NT2/D1 (cell line): Measurements from ENCODE around the gene AOAH.
A peak's percentile ranks its signal among the peaks of the same experiment; 100 is the strongest.
"Not testable (repeated sequence)": the region's sequence is repeated elsewhere in the genome, so short reads cannot be mapped to it uniquely, and the experiment has no call there.

Experiments
- DNase-seq: peaks from one replicate; pipeline ENCODE4 v3.0.0-alpha.2; 2011; ENCODE audit warnings: low read depth, low spot score
- H3K27me3 ChIP-seq: 2 replicates; pipeline ENCODE4 v1.6.0; 2011; ENCODE audit warnings: mild to moderate bottlenecking; ENCODE audit not compliant: insufficient read length, insufficient read depth
- H3K36me3 ChIP-seq: 2 replicates; pipeline ENCODE4 v1.6.1; 2011; ENCODE audit warnings: mild to moderate bottlenecking, low read length, mixed read lengths; ENCODE audit not compliant: insufficient read depth, insufficient read length
- H3K4me1 ChIP-seq: 2 replicates; pipeline ENCODE4 v1.5.1; 2011; ENCODE audit not compliant: insufficient read depth, insufficient read length
- H3K4me3 ChIP-seq: 2 replicates; pipeline ENCODE4 v1.5.1; 2011; ENCODE audit warnings: low read depth; ENCODE audit not compliant: insufficient read length
- H3K9ac ChIP-seq: 2 replicates; pipeline ENCODE4 v1.6.0; 2011; ENCODE audit warnings: low read depth; ENCODE audit not compliant: insufficient read length
- H3K9me3 ChIP-seq: 2 replicates; pipeline ENCODE4 v1.5.1; 2011; ENCODE audit warnings: mild to moderate bottlenecking, low read length; ENCODE audit not compliant: insufficient read depth
- SUZ12 ChIP-seq: IDR thresholded peaks from 2 replicates; pipeline ENCODE4 v1.6.1; 2011; ENCODE audit not compliant: insufficient read length, insufficient read depth; ENCODE audit errors: extremely low read depth
- YY1 ChIP-seq: IDR thresholded peaks from 2 replicates; pipeline ENCODE4 v1.6.1; 2011; ENCODE audit not compliant: insufficient read length, insufficient read depth
- ZNF274 ChIP-seq: IDR thresholded peaks from 2 replicates; pipeline ENCODE4 v1.6.1; 2011; ENCODE audit warnings: mild to moderate bottlenecking, low read depth, low read length

Gene AOAH

DNA sequence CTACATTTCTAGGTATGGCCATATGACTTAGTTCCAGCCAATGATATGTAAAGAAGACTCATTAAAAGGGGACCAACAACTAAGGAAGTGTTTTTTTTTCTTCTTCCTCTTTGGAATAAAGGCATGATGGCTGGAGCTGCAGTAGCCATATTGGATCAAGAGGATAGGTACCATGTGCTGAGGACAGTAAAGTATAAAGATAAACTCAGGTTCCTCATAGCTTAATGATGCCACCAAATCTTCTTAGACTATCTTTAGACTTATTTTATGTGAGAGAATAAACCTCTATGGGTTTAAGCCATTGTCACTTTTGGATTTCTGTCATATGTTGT lies 249.3 kb downstream of the AOAH start:
- no peak for DNase-seq
- no peaks in the 10 kb centered on the region for H3K36me3 ChIP-seq
- H3K4me3 ChIP-seq: no peak overlapping the region
- no peak overlapping the region for H3K9ac ChIP-seq
- no peaks in the 10 kb centered on the region for H3K27me3 ChIP-seq
- no peak for TF ChIP-seq SUZ12
- no peak for TF ChIP-seq YY1
- TF ChIP-seq ZNF274: no peak
- peaks cover 7% of the 10 kb centered on the region for H3K9me3 ChIP-seq
- H3K4me1 ChIP-seq: peaks cover 5% of the 10 kb centered on the region

- TF ChIP-seq ZNF274: no peak
- no peak for TF ChIP-seq YY1
- TF ChIP-seq SUZ12: no peak
- Histone ChIP-seq H3K4me1 (peaks cover 5% of the 10 kb centered on the region), H3K27me3 (no peaks in the 10 kb centered on the region), H3K9ac (no peak overlapping the region), H3K9me3 (peaks cover 7% of the 10 kb centered on the region), H3K36me3 (no peaks in the 10 kb centered on the region), H3K4me3 (no peak overlapping the region)
- no peak for DNase-seq
Measured at GRCh38 chr7:36474283-36475010, 249.8 kb downstream of the AOAH start.

GRCh38 chr7:36473454-36474282 lies 250.6 kb downstream of the AOAH start:
- DNase-seq: peak; percentile 70
- Histone ChIP-seq H3K9me3 (no peaks in the 10 kb centered on the region), H3K9ac (no peak overlapping the region), H3K36me3 (no peaks in the 10 kb centered on the region), H3K4me1 (peaks cover 5% of the 10 kb centered on the region), H3K27me3 (no peaks in the 10 kb centered on the region), H3K4me3 (no peak overlapping the region)
- TF ChIP-seq ZNF274 (no peak), YY1 (no peak), SUZ12 (no peak)

DNA sequence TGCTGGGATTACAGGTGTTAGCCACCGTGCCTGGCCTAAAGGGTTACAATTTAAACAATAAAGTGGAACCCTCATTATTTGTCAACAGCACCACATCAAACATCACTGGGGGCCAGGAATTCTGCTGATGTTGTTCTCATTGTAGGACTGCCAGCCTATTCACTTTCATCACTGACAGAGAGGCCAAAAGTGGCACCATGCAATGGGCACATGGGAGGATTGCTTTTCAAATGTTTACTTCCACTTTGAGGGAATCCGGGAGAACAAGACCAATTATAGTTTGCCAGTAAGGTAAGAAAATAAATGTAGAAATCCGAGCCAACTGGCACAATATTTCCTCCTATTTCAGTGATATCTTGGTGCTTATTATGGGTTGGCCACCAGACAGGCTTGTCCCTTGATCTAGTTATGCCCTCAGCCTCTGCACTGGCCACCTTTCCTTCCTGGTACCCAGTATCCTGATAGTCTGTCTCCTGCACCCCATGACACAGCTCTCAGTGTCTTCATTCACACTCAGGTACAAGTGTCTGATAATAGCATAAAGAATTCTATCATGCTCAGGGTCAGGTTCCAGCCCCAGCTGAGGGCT lies 252.1 kb downstream of the AOAH start:
- no peaks in the 10 kb centered on the region for H3K27me3 ChIP-seq
- H3K4me3 ChIP-seq: no peak overlapping the region
- H3K36me3 ChIP-seq: no peaks in the 10 kb centered on the region
- H3K4me1 ChIP-seq: peaks cover 5% of the 10 kb centered on the region
- no peak for DNase-seq
- no peak for TF ChIP-seq YY1
- TF ChIP-seq SUZ12: no peak
- no peak for TF ChIP-seq ZNF274
- no peaks in the 10 kb centered on the region; the same call in 1 of the 2 replicates for H3K9me3 ChIP-seq
- H3K9ac ChIP-seq: no peak overlapping the region

- Histone ChIP-seq H3K36me3 (no peaks in the 10 kb centered on the region), H3K27me3 (no peaks in the 10 kb centered on the region), H3K9ac (no peak overlapping the region), H3K4me3 (no peak overlapping the region), H3K9me3 (no peaks in the 10 kb centered on the region; the same call in 1 of the 2 replicates), H3K4me1 (peaks cover 5% of the 10 kb centered on the region)
- no peak for DNase-seq
- TF ChIP-seq YY1 (no peak), SUZ12 (no peak), ZNF274 (no peak)
Measured at GRCh38 chr7:36469236-36469635, 255.1 kb downstream of the AOAH start.

DNA sequence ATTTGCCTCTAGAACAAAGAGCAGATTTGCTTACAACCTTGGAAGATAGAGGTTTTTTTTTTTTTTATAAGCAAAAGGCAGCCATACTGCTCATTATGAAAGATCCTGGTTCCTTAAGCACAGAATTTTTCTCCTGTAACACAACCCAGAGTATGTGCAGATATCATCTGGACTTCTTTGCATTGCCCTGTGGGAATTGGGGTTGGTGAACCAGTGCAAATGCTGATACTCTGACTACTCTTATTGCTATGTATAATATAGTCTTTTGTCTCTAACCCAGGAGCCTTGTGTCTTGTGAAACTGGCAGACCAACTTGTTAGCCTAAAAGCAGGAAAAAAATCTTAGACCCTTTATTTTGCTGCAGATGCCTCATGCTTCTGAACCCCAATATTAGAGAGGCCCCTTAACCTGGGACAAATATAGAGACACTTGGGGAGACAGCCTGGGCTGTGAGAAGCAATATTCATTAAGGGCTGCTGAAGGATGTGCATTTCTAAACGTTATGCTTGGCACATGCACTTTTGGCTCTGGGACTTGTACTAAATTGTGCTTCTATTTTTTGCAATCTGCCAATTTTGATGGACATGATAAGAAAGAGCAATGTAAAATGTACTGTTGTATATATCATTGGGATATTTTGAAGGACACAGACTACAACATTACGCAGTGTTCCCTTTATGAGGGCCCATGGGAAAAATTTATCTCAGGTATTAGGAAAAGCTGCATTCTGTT lies 255.8 kb downstream of the AOAH start:
- Histone ChIP-seq H3K9ac (no peak overlapping the region), H3K9me3 (no peaks in the 10 kb centered on the region; the same call in 1 of the 2 replicates), H3K4me3 (no peak overlapping the region), H3K36me3 (no peaks in the 10 kb centered on the region), H3K4me1 (peaks cover under 1% of the 10 kb centered on the region), H3K27me3 (no peaks in the 10 kb centered on the region)
- DNase-seq: no peak
- TF ChIP-seq SUZ12 (no peak), ZNF274 (no peak), YY1 (no peak)

- H3K9me3 ChIP-seq, H3K36me3 ChIP-seq, H3K9ac ChIP-seq, DNase-seq, H3K27me3 ChIP-seq, H3K4me3 ChIP-seq, H3K4me1 ChIP-seq: not testable (repeated sequence)
Measured at GRCh38 chr7:36466001-36466400, 258.3 kb downstream of the AOAH start.
